Smooth muscle cell (in vitro differentiated cells): ENCODE results near the gene RBP3. TPM values are rescaled to one million over a fixed set of nuclear protein-coding genes. Genes with fewer than 3 reads are reported as not detected.

Experiments used
- DNase-seq: peaks from one replicate; lab custom pipeline; 2025; ENCODE audit not compliant: unreplicated experiment; lab: John Stamatoyannopoulos, UW
- H2AFZ ChIP-seq: fragments of 200-600 bp; sonication (generic); 2 replicates; pipeline ENCODE4 v1.6.0; 2016; ENCODE audit warnings: antibody characterized with exemption, low read depth, mild to moderate bottlenecking
- H3F3A ChIP-seq: fragments of 200-600 bp; sonication (generic); 2 replicates; pipeline ENCODE4 v1.6.0; 2017; ENCODE audit warnings: antibody characterized with exemption, low read depth
- H3K27ac ChIP-seq: fragments of 200-600 bp; sonication (generic); 2 replicates; pipeline ENCODE4 v1.5.1; 2016; ENCODE audit warnings: low read depth, mild to moderate bottlenecking
- H3K27me3 ChIP-seq: fragments of 200-600 bp; sonication (generic); 2 replicates; pipeline ENCODE4 v1.6.1; 2016; ENCODE audit warnings: low read depth, mild to moderate bottlenecking
- H3K36me3 ChIP-seq: fragments of 200-600 bp; sonication (generic); 2 replicates; pipeline ENCODE4 v1.5.1; 2016; ENCODE audit warnings: low read depth
- H3K4me1 ChIP-seq: fragments of 200-600 bp; sonication (generic); 2 replicates; pipeline ENCODE4 v1.5.1; 2016; ENCODE audit warnings: low read depth
- H3K4me2 ChIP-seq: fragments of 200-600 bp; sonication (generic); 2 replicates; pipeline ENCODE4 v1.6.0; 2016; ENCODE audit warnings: mild to moderate bottlenecking
- H3K4me3 ChIP-seq: fragments of 200-600 bp; sonication (generic); 2 replicates; pipeline ENCODE4 v1.5.1; 2016; ENCODE audit warnings: mild to moderate bottlenecking
- H3K79me2 ChIP-seq: fragments of 200-600 bp; sonication (generic); 2 replicates; pipeline ENCODE4 v1.6.0; 2016; ENCODE audit warnings: low read depth, mild to moderate bottlenecking
- H3K9ac ChIP-seq: fragments of 200-600 bp; sonication (generic); 2 replicates; pipeline ENCODE4 v1.6.0; 2016; ENCODE audit warnings: low read depth
- H3K9me3 ChIP-seq: fragments of 200-600 bp; sonication (generic); replicated peaks from 2 replicates; pipeline ENCODE4 v1.5.1; 2016; ENCODE audit warnings: low read depth
- H4K20me1 ChIP-seq: fragments of 200-600 bp; sonication (generic); 2 replicates; pipeline ENCODE4 v1.6.0; 2016; ENCODE audit warnings: low read depth
- CTCF ChIP-seq: fragments of 200-600 bp; sonication (generic); IDR thresholded peaks from 2 replicates; pipeline ENCODE4 v1.5.1; 2017; ENCODE audit warnings: borderline replicate concordance, mild to moderate bottlenecking, antibody characterized with exemption; ENCODE audit not compliant: insufficient read depth, poor library complexity, severe bottlenecking
- WGBS: methylation state at CpG from one replicate; pipeline ENCODE4 v1.1.7; 2016; ENCODE audit warnings: low lambda C conversion rate; 5-methylcytosine and 5-hydroxymethylcytosine counted together
- polyA plus RNA-seq: library from polyadenylated mRNA; unstranded; fragments of >200 nt; fragmentation: Nextera tagmentation; extraction: Ambion mirVana; gene quantifications from 2 replicates; pipeline ENCODE4 v1.2.1, GENCODE V29; 2016
- total RNA-seq: library from RNA; depleted of rRNA; stranded (reverse); fragments of >200 nt; gene quantifications from 2 replicates; pipeline ENCODE4 v1.2.3, GENCODE V29; 2014

The RBP3 gene
- total and polyA plus RNA-seq, 2 experiments from 2014 or later: not detected

DNA sequence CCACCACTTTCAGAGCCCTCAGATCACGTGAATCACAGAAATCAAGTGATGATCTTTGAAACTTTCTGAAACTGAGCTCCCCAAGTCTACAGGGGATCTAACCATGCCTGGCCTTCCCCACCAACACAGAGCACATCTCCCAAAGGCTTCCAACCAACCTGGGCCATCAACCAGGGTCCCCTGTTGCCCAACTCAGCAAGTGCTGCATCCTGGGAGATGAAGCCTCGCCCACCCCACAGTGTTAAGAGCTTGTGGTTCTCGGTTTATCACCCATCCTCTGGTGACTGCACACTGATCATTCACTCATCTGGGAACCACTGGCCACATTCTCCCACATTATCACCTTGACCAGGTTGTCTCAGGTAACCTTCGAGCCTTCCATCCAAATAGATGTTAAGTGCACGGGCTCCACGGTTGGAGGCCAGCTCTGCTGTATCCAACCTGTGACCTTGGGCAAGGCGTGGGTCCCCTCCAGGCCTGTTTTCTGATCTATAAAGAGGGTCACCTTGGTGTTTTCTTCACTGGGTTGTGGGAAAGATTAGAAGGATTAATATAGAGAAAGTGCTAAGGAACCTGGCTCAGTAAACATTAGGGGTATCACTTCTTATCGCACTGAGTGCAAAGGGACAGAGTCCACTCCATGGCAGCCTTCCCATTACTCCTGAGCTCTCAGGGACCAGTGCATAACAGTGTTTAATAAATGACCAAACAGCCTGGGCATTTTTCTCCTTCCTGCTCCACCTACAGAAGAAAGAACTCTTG, 32.4 kb downstream of the RBP3 start:
- Histone ChIP-seq H3K27me3 (no peaks in the 10 kb centered on the region), H3F3A (peaks cover 7% of the 10 kb centered on the region), H3K4me2 (no peak overlapping the region), H4K20me1 (no peaks in the 10 kb centered on the region), H2AFZ (no peak overlapping the region), H3K4me3 (no peak overlapping the region), H3K27ac (no peak overlapping the region), H3K9me3 (no peaks in the 10 kb centered on the region), H3K79me2 (no peaks in the 10 kb centered on the region), H3K36me3 (no peaks in the 10 kb centered on the region), H3K9ac (no peak overlapping the region), H3K4me1 (peaks cover 3% of the 10 kb centered on the region)
- DNase-seq: no peak
- 80% methylated on average over 8 of the region's 8 CpGs for WGBS
- TF ChIP-seq CTCF: no peak

DNA sequence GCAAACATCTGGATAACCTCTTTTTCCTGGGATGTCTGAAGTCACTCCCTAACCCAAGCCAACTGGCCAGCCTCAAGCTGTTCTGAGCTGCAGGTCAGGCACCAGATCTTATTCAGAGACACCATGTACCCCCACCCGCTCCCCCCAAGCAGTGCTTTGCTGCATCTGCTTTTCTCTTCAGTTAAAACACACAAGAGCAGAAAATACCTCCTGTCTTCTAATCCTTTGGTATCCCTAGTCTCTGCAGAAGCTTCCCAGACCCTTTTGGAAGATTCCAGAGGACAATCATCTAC, 32.9 kb downstream of the RBP3 start:
- TF ChIP-seq CTCF: no peak
- DNase-seq: no peak
- Histone ChIP-seq H3K4me2 (no peak overlapping the region), H3K36me3 (no peaks in the 10 kb centered on the region), H4K20me1 (no peaks in the 10 kb centered on the region), H3K27me3 (no peaks in the 10 kb centered on the region), H3K9me3 (no peaks in the 10 kb centered on the region), H3K27ac (no peak overlapping the region), H3K4me1 (peaks cover 3% of the 10 kb centered on the region), H2AFZ (no peak overlapping the region), H3K4me3 (no peak overlapping the region), H3K9ac (no peak overlapping the region), H3F3A (peaks cover 7% of the 10 kb centered on the region), H3K79me2 (no peaks in the 10 kb centered on the region)
- 96% methylated on average over 1 of the region's 1 CpG for WGBS

DNA sequence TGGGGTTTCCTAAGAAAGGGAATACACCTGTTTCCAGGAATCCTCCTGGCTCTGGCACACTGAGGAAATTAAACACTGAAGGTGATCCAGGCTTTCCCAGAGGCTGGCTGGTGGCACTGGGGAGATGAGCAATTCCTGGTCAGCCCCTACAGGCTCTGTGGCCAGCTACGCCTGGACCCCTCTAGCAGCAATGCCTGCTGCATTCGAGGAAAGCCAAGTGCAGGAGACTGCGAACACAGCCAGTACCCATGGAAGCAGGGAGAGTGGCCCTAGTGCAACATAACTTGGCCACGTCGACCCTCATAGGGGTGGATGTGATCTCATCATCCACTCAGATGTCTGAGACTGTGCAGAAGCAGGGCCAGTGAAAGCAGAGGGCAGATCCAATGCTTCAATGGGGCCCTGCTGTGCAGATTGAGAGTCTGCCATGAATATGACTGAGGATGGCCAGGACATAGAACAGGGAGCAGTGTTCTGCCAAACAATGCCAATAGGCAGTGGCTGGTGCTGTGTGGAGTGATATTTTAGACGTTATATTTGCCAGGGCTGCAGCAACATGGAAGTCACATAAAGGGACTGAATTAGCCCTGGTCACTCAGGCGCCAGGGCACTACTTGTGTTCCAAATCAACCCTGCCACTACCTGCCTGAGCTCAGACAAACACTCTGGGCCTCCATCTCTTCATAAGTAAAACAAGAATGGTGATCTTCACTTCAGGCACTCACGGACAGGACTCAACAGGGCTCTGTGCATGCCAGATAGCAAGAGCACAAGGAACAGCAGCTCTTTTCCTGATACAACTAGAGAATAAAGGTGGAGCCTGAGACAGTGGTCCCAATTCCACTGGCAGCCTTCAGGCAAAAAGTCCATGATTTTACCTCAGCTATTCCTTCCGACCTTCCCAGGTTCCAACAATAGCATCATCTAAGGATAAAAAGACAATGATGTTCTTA, 33.5 kb downstream of the RBP3 start:
- H3K27me3 ChIP-seq: no peaks in the 10 kb centered on the region
- H3K79me2 ChIP-seq: no peaks in the 10 kb centered on the region
- no peak overlapping the region for H2AFZ ChIP-seq
- 80% methylated on average over 9 of the region's 9 CpGs for WGBS
- H3K4me3 ChIP-seq: no peak overlapping the region
- H3K36me3 ChIP-seq: no peaks in the 10 kb centered on the region
- no peak overlapping the region for H3K27ac ChIP-seq
- H3K9me3 ChIP-seq: no peaks in the 10 kb centered on the region
- H3F3A ChIP-seq: peaks cover 7% of the 10 kb centered on the region
- no peak overlapping the region for H3K9ac ChIP-seq
- no peaks in the 10 kb centered on the region for H4K20me1 ChIP-seq
- peaks cover 3% of the 10 kb centered on the region for H3K4me1 ChIP-seq
- no peak for DNase-seq
- TF ChIP-seq CTCF: no peak
- H3K4me2 ChIP-seq: no peak overlapping the region
